ENCODE results near the gene PRKAB2. TPM values are rescaled to one million over a fixed set of nuclear protein-coding genes. Genes with fewer than 3 reads are reported as not detected.
"Not testable (repeated sequence)": the region's sequence is repeated elsewhere in the genome, so short reads cannot be mapped to it uniquely, and the experiment has no call there.

PRKAB2 gene
- total RNA-seq, 1 donor from 2014 or later: 9.3 TPM

DNA sequence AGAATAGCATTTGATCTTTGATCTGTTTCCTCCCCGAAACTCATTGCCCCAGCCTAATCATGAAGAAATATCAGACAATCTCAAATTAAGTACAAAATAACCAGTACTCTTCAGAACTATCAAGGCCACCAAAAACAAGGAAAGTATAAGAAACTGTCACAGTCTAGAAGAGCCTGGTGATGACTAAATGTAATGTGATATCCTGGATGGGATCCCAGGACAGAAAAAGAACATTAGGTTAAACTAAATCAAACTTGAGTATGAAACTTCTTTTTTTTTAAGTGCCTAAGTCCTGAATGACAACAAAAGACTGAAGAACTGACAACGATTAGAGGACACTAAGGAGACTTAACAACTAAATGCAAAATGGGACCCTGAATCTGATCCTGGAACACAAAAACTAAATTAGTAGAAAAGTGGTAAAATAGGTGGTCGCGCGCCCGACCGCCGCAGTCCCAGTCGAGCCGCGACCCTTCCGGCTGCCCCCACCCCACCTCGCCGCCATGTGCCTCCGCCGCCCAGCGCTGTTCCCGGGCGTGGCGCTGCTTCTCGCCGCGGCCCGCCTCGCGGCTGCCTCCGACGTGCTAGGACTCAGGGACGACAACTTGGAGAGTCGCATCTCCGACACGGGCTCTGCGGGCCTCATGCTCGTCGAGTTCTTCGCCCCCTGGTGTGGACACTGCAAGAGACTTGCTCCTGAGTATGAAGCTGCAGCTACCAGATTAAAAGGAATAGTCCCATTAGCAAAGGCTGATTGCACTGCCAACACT, 5.5 kb upstream of the PRKAB2 start:
- intact Hi-C loops (cut with micrococcal nuclease): no loop called here

GRCh38 chr1:147171399-147172167, 687 bp downstream of the PRKAB2 start:
- intact Hi-C loops (cut with micrococcal nuclease): loop anchor here (1.0 kb wide), 3 partner anchors 54 to 87 kb away; partner anchors contain the start of genes CHD1L and FMO5

DNA sequence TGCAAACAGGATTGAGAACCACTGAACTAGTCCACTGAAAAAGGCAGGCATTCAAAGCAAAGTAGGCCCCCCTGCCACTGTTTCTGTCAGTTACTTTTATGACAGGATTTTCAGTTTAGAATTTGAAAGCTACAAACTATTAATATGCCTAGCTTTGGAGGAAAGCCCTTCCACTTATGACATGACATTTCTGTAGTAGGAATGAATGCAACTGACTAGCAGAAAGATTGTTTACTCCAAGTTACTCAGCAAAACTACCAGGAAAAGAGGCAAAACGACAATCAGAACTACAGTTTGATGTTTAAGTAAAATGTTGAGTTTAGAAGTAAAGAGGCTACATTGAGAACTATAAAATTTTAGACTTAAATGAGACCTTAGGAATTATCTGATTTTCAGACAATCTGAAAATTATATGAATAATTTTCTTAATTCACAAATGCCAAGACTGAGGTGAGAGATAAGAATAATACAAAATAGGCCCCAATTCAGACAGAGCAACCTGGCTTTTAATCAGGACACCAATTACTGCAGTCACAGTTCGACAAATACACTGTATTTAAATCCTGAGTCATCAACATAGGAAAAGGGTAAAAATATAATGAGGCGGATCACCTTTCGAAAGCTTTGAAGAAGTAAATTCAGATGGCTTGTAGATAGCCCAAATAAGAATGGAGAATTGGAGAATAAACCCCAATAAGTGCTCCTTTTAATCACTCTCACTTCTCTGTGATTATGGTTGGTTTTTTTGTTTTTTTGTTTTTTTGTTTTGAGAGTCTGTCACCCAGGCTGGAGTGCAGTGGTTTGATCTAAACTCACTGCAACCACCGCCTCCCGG, 2.2 kb downstream of the PRKAB2 start:
- intact Hi-C loops (cut with micrococcal nuclease): no loop called here

- intact Hi-C loops (cut with micrococcal nuclease): no loop called here
These were observed 3.1 kb downstream of the PRKAB2 start for GRCh38 chr1:147169171-147169570.

- intact Hi-C loops (cut with micrococcal nuclease): no loop called here
These were observed 3.6 kb downstream of the PRKAB2 start for GRCh38 chr1:147168626-147169058.

DNA sequence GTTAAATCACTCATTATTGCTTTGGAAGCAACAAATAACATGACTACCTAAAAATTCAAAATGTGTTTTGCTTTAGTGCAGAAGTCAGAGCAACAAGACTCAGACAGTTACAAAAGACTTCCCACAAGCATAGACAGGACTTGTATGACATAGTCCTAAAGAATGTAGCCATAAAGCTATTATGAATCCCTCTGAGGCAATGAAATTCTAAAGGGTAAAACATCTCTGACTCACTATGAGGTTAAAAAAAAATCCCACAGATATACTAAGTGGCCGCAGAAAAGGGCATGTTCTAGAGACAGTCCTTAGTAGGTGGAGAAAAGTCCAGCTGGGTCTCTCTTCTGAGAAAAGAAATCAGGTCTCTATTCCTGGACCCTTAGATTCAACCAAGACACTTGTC, 4.9 kb downstream of the PRKAB2 start:
- intact Hi-C loops (cut with micrococcal nuclease): no loop called here

- intact Hi-C loops (cut with micrococcal nuclease): no loop called here
These were observed 9.3 kb downstream of the PRKAB2 start for GRCh38 chr1:147163019-147163418.

- intact Hi-C loops (cut with micrococcal nuclease): no loop called here
These were observed 10.2 kb downstream of the PRKAB2 start for GRCh38 chr1:147162093-147162492.

- intact Hi-C loops (cut with micrococcal nuclease): not testable (repeated sequence)
These were observed 15.2 kb downstream of the PRKAB2 start for GRCh38 chr1:147157116-147157515.

GRCh38 chr1:147156642-147157041, 15.6 kb downstream of the PRKAB2 start:
- intact Hi-C loops (cut with micrococcal nuclease): no loop called here

DNA sequence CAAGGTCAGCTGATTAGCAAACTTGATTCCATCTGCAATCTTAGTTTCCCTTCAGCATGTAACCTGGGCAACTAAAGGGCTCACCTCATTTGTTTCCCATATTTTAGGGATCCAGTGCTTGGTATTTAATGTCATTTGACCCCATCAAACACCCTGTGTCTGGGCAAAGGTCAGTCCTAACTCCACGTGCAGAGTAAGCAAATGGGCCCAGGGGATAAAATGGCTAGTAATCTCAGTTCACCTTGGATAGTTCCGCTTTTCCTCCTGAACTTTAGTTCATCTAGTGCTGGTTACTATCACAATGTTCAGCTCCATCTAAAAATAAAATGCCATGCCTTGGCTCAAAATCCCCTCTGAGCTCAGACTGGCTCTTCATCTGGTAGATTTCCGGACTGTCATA, 19.5 kb downstream of the PRKAB2 start:
- intact Hi-C loops (cut with micrococcal nuclease): no loop called here

DNA sequence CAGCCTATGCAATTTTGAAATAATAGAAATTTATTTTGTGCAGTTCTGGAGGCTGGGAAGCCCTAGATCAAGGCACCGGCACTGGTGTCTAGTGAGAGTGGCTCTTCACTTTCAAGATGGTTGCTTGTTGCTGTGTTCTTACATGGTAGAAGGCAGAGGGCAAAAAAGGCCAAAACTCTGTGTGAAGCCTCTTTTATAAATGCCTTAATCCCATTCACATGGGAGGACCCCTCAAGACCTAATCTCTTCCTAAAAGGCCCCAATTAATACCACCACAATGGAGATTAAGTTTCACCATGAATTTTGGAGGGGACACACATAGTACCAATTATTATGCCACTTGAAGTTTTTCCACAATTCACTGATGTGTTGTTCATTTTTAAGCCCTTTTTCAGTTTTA, 21.0 kb downstream of the PRKAB2 start:
- intact Hi-C loops (cut with micrococcal nuclease): no loop called here

DNA sequence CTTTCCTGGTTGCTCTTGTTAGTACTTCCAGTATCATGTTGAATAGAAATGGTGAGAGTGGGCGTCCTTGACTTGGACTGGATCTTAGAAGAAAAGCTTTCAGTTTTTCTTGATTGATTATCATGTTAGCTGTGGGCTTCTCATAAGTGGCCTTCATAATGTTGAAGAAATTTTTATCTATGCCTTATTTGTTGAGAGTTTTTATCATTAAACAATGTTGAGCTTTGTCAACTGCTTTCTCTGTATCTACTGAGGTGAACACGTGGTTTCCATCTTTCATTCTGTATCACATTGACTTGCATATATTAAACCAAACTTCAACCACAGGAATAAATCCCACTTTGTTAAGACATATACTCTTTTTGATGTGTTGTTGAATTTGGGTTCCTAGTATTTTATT, 29.4 kb downstream of the PRKAB2 start:
- intact Hi-C loops (cut with micrococcal nuclease): no loop called here

- intact Hi-C loops (cut with micrococcal nuclease): not testable (repeated sequence)
These were observed 41.5 kb downstream of the PRKAB2 start for GRCh38 chr1:147130721-147131120.

- intact Hi-C loops (cut with micrococcal nuclease): no loop called here
These were observed 43.0 kb downstream of the PRKAB2 start for GRCh38 chr1:147129116-147129873.

- intact Hi-C loops (cut with micrococcal nuclease): no loop called here
These were observed 48.0 kb downstream of the PRKAB2 start for GRCh38 chr1:147124266-147124665.

- intact Hi-C loops (cut with micrococcal nuclease): no loop called here
These were observed 55.2 kb downstream of the PRKAB2 start for GRCh38 chr1:147117109-147117508.

GRCh38 chr1:147115496-147115895, 56.8 kb downstream of the PRKAB2 start:
- intact Hi-C loops (cut with micrococcal nuclease): no loop called here

- intact Hi-C loops (cut with micrococcal nuclease): not testable (repeated sequence)
These were observed 57.2 kb downstream of the PRKAB2 start for GRCh38 chr1:147115079-147115478.

GRCh38 chr1:147114353-147114752, 57.9 kb downstream of the PRKAB2 start:
- intact Hi-C loops (cut with micrococcal nuclease): not testable (repeated sequence)

All from T-helper 1 cell treated with Interleukin-12 subunit alpha and Interleukin-12 subunit beta and Interleukin-4 antibody, amounts not matched to agents 30 ng/mL and 1 ng/mL, for 36 hours (primary cell).